H1 (cell line): ENCODE measurements around the gene CALU. TPM values are rescaled to one million over a fixed set of nuclear protein-coding genes. Genes with fewer than 3 reads are reported as not detected.

Source experiments
- CTCF ChIA-PET: fragments of 300-600 bp; sonication (Branson Sonifier 250); formaldehyde crosslinking; loops from one replicate; lab custom pipeline; 2021; ENCODE audit not compliant: partially characterized antibody; lab: Charles Lee
- POLR2A ChIA-PET: fragments of 300-600 bp; sonication (Branson Sonifier 250); formaldehyde crosslinking; loops from one replicate; lab custom pipeline; 2021; ENCODE audit warnings: inconsistent platforms; ENCODE audit not compliant: partially characterized antibody; lab: Charles Lee
- DNase-seq, 2 experiments: peaks; one replicate each; pipeline versions ENCODE4 v3.0.0 to v3.0.0-alpha.2; 2010 to 2022; ENCODE audit warnings: low spot score in 2 of 2, low read depth in 1 of 2, mixed read lengths in 1 of 2
- FAIRE-seq: peaks from 2 replicates; lab custom pipeline; 2011; peaks lifted over from hg19 to GRCh38; lab: Jason Lieb, UNC
- H2AFZ ChIP-seq: 2 replicates; pipeline ENCODE4 v1.8.1; 2012; ENCODE audit warnings: low read length, inconsistent platforms
- H2AK5ac ChIP-seq: 2 replicates; pipeline ENCODE4 v1.6.1; 2013; ENCODE audit warnings: low read depth, low read length
- H2BK120ac ChIP-seq: replicated peaks from 2 replicates; pipeline ENCODE3; 2013; ENCODE audit warnings: low read depth, low read length, inconsistent platforms
- H2BK12ac ChIP-seq: 2 replicates; pipeline ENCODE4 v1.6.1; 2013; ENCODE audit warnings: low read depth, low read length
- H2BK15ac ChIP-seq: 2 replicates; pipeline ENCODE4 v1.6.1; 2013; ENCODE audit warnings: low read length
- H2BK20ac ChIP-seq: 2 replicates; pipeline ENCODE4 v1.6.1; 2013; ENCODE audit warnings: low read length
- H2BK5ac ChIP-seq: 2 replicates; pipeline ENCODE4 v1.6.1; 2013; ENCODE audit warnings: low read depth, low read length
- H3K14ac ChIP-seq: 2 replicates; pipeline ENCODE4 v1.6.1; 2013; ENCODE audit warnings: inconsistent platforms; ENCODE audit not compliant: insufficient read length
- H3K18ac ChIP-seq: 2 replicates; pipeline ENCODE4 v1.6.1; 2013; ENCODE audit warnings: low read length; ENCODE audit errors: extremely low read depth
- H3K23ac ChIP-seq: 2 replicates; pipeline ENCODE4 v1.6.1; 2013; ENCODE audit warnings: inconsistent platforms; ENCODE audit not compliant: insufficient read length
- H3K23me2 ChIP-seq: 2 replicates; pipeline ENCODE4 v1.6.1; 2013; ENCODE audit warnings: low read depth, low read length
- H3K27ac ChIP-seq: 2 replicates; pipeline ENCODE4 v1.6.1; 2011; ENCODE audit warnings: low read depth, low read length, inconsistent platforms
- H3K27me3 ChIP-seq, 4 experiments: replicated peaks in 1 of 4; 1 replicate in 1 of 4; 2 replicates in 3 of 4; pipeline versions ENCODE4 v1.6.1 to v1.8.1; 2011 to 2013; ENCODE audit warnings: low read length in 3 of 4, mild to moderate bottlenecking in 3 of 4, inconsistent platforms in 2 of 4, mixed read lengths in 2 of 4, moderate library complexity in 1 of 4; ENCODE audit not compliant: control insufficient read depth in 3 of 4, insufficient read depth in 3 of 4; ENCODE audit errors: extremely low read depth in 1 of 4
- H3K36me3 ChIP-seq, 4 experiments: 2 replicates each; pipeline versions ENCODE4 v1.6.1 to v1.8.1; 2011 to 2013; ENCODE audit warnings: mild to moderate bottlenecking in 4 of 4, low read length in 3 of 4, moderate library complexity in 2 of 4, control low read depth in 1 of 4, inconsistent platforms in 1 of 4; ENCODE audit not compliant: insufficient read depth in 4 of 4, control insufficient read depth in 2 of 4
- H3K4ac ChIP-seq: replicated peaks from 2 replicates; pipeline ENCODE3; 2013; ENCODE audit warnings: low read length, low read depth, mixed read lengths, inconsistent platforms; ENCODE audit not compliant: insufficient read length
- H3K4me1 ChIP-seq, 4 experiments: replicated peaks in 1 of 4; 1 replicate in 1 of 4; 2 replicates in 3 of 4; pipeline versions ENCODE4 v1.6.1 to v1.8.1; 2011 to 2013; ENCODE audit warnings: low read length in 3 of 4, inconsistent platforms in 2 of 4, mixed read lengths in 1 of 4; ENCODE audit not compliant: insufficient read depth in 4 of 4, control insufficient read depth in 3 of 4
- H3K4me2 ChIP-seq, 2 experiments: 2 replicates each; pipeline versions ENCODE4 v1.6.1 to v1.8.1; 2011 to 2013; ENCODE audit warnings: low read depth in 2 of 2, low read length in 2 of 2, control low read depth in 1 of 2, inconsistent platforms in 1 of 2, mild to moderate bottlenecking in 1 of 2; ENCODE audit not compliant: insufficient read depth in 1 of 2
- H3K4me3 ChIP-seq, 4 experiments: fragments of 200-600, 300-600 bp in 1 of 4; sonication (generic), shearing (Covaris generic), sonication (Bioruptor Twin) in 1 of 4; 2 replicates each; pipeline versions ENCODE4 v1.5.1 to v1.8.1; 2011 to 2016; ENCODE audit warnings: low read length in 4 of 4, low read depth in 3 of 4, control low read depth in 2 of 4, inconsistent platforms in 2 of 4, mild to moderate bottlenecking in 2 of 4, mixed read lengths in 1 of 4, moderate library complexity in 1 of 4; ENCODE audit not compliant: insufficient read depth in 2 of 4; ENCODE audit errors: extremely low read depth in 1 of 4
- H3K56ac ChIP-seq: replicated peaks from 2 replicates; pipeline ENCODE3; 2013; ENCODE audit warnings: low read depth, mild to moderate bottlenecking, mixed read lengths, low read length, inconsistent platforms; ENCODE audit not compliant: insufficient read length
- H3K79me1 ChIP-seq: 2 replicates; pipeline ENCODE4 v1.6.1; 2013; ENCODE audit warnings: low read depth, low read length, control low read depth
- H3K79me2 ChIP-seq, 2 experiments: 2 replicates each; pipeline versions ENCODE4 v1.6.1 to v1.8.1; 2012 to 2013; ENCODE audit warnings: low read length in 2 of 2, mild to moderate bottlenecking in 2 of 2, inconsistent platforms in 1 of 2; ENCODE audit not compliant: insufficient read depth in 2 of 2, control insufficient read depth in 1 of 2
- H3K9ac ChIP-seq, 4 experiments: replicated peaks in 1 of 4; 1 replicate in 1 of 4; 2 replicates in 3 of 4; pipeline versions ENCODE4 v1.6.1 to v1.8.1; 2011 to 2013; ENCODE audit warnings: low read depth in 3 of 4, low read length in 3 of 4, control low read depth in 2 of 4, mild to moderate bottlenecking in 2 of 4, moderate library complexity in 2 of 4, inconsistent platforms in 1 of 4; ENCODE audit errors: extremely low read depth in 1 of 4
- H3K9me3 ChIP-seq, 2 experiments: 2 replicates each; pipeline versions ENCODE4 v1.6.1 to v1.8.1; 2012 to 2013; ENCODE audit warnings: mild to moderate bottlenecking in 2 of 2, moderate library complexity in 2 of 2, control low read depth in 1 of 2, inconsistent platforms in 1 of 2, low read depth in 1 of 2, low read length in 1 of 2, mixed read lengths in 1 of 2; ENCODE audit not compliant: insufficient read depth in 2 of 2
- H4K20me1 ChIP-seq, 2 experiments: replicated peaks in 1 of 2; 2 replicates each; pipeline versions ENCODE3 to v1.8.1; 2011 to 2013; ENCODE audit warnings: inconsistent platforms in 2 of 2, low read length in 2 of 2, mild to moderate bottlenecking in 1 of 2; ENCODE audit not compliant: insufficient read depth in 2 of 2, control insufficient read depth in 1 of 2
- H4K5ac ChIP-seq: 2 replicates; pipeline ENCODE4 v1.6.1; 2013; ENCODE audit warnings: low read length, low read depth, mixed read lengths, inconsistent platforms; ENCODE audit not compliant: insufficient read length
- H4K8ac ChIP-seq: 2 replicates; pipeline ENCODE4 v1.8.0; 2013; ENCODE audit warnings: mild to moderate bottlenecking, moderate library complexity, low read length, inconsistent platforms; ENCODE audit not compliant: insufficient read depth; ENCODE audit errors: extremely low read depth
- H4K91ac ChIP-seq: replicated peaks from 2 replicates; pipeline ENCODE3; 2013; ENCODE audit warnings: low read length, mixed read lengths, inconsistent platforms; ENCODE audit not compliant: insufficient read length
- BACH1 ChIP-seq: IDR thresholded peaks from 2 replicates; pipeline ENCODE4 v1.6.1; 2012; ENCODE audit warnings: low read length, improper control_type of control experiment
- BCL11A ChIP-seq, 2 experiments: IDR thresholded peaks; one replicate each; pipeline ENCODE4 v1.6.1; 2011; ENCODE audit warnings: low read depth in 2 of 2, low read length in 2 of 2, mild to moderate bottlenecking in 2 of 2
- CREB1 ChIP-seq: IDR thresholded peaks from 2 replicates; pipeline ENCODE4 v1.6.1; 2012; ENCODE audit warnings: inconsistent platforms
- HDAC6 ChIP-seq: IDR thresholded peaks from one replicate; pipeline ENCODE4 v1.7.1; 2012; ENCODE audit warnings: low read depth, mild to moderate bottlenecking, inconsistent platforms, low read length, moderate library complexity
- JUN ChIP-seq: IDR thresholded peaks from 2 replicates; pipeline ENCODE4 v1.6.1; 2011; ENCODE audit warnings: low read depth, mild to moderate bottlenecking, improper control_type of control experiment, low read length
- KDM4A ChIP-seq: IDR thresholded peaks from one replicate; pipeline ENCODE4 v1.7.1; 2012; ENCODE audit warnings: low read depth, mild to moderate bottlenecking, moderate library complexity, low read length, inconsistent platforms; ENCODE audit not compliant: severe bottlenecking
- KDM5A ChIP-seq: fragments of 200-600 bp; IDR thresholded peaks from 2 replicates; pipeline ENCODE4 v1.7.1; 2012; ENCODE audit warnings: mild to moderate bottlenecking, low read length, inconsistent platforms, mixed read lengths
- RAD21 ChIP-seq, 2 experiments: IDR thresholded peaks in 1 of 2; conservative IDR thresholded peaks in 1 of 2; 2 replicates each; pipeline ENCODE4 v1.6.1; 2011; ENCODE audit warnings: low read depth in 2 of 2, low read length in 2 of 2, improper control_type of control experiment in 1 of 2, inconsistent platforms in 1 of 2, mild to moderate bottlenecking in 1 of 2, moderate library complexity in 1 of 2
- SIN3A ChIP-seq, 2 experiments: IDR thresholded peaks in 1 of 2; conservative IDR thresholded peaks in 1 of 2; 2 replicates each; pipeline ENCODE4 v1.6.1; 2011 to 2012; ENCODE audit warnings: low read length in 2 of 2, improper control_type of control experiment in 1 of 2, low read depth in 1 of 2, mild to moderate bottlenecking in 1 of 2
- SIRT6 ChIP-seq: IDR thresholded peaks from one replicate; pipeline ENCODE4 v1.7.1; 2012; ENCODE audit warnings: low read length, inconsistent platforms
- SP4 ChIP-seq: IDR thresholded peaks from 2 replicates; pipeline ENCODE4 v1.6.1; 2012; ENCODE audit warnings: low read length, inconsistent platforms
- TAF1 ChIP-seq: IDR thresholded peaks from 2 replicates; pipeline ENCODE4 v1.6.1; 2011; ENCODE audit warnings: mild to moderate bottlenecking, low read depth, low read length
- YY1 ChIP-seq: IDR thresholded peaks from 2 replicates; pipeline ENCODE4 v1.6.1; 2011; ENCODE audit warnings: low read depth, mild to moderate bottlenecking, low read length
- WGBS, 2 experiments: shearing (Covaris generic) in 1 of 2; methylation state at CpG; one replicate each; pipeline versions ENCODE4 v1.1.6 to v1.1.7; 2013 to 2015; ENCODE audit warnings: low lambda C conversion rate in 2 of 2, mixed read lengths in 2 of 2, inconsistent platforms in 1 of 2, low coverage in 1 of 2, missing lambda C conversion rate in 1 of 2; ENCODE audit not compliant: insufficient replicate concordance in 2 of 2, insufficient coverage in 1 of 2, insufficient read length in 1 of 2; ENCODE audit errors: extremely low coverage in 1 of 2, missing lambda C conversion rate in 1 of 2; 5-methylcytosine and 5-hydroxymethylcytosine counted together
- polyA plus RNA-seq, 7 experiments: library from polyadenylated mRNA; depleted of rRNA in 3 of 7; stranded (reverse) in 5 of 7; unstranded in 2 of 7; fragments of >200 nt in 5 of 7; fragments of 200-250 nt in 2 of 7; gene quantifications; 1 replicate in 5 of 7; 2 replicates in 1 of 7; 4 replicates in 1 of 7; pipeline versions ENCODE4 v1.2.1 to v1.2.3, GENCODE V29; 2011 to 2013; ENCODE audit warnings: missing spikeins in 2 of 7, mixed read lengths in 2 of 7
- total RNA-seq: library from RNA; stranded (reverse); fragmentation: NEBNext Ultra II Directional; extraction: Animal tissue kit (Norgen Biotek cat#: 25700); gene quantifications from 2 replicates; pipeline ENCODE4 v1.2.1, GENCODE V29; 2021
- TF ChIP-seq, protein P1 (sequence below): IDR thresholded peaks from 2 replicates; pipeline ENCODE4 v1.6.1; 2011; ENCODE audit warnings: low read depth, mild to moderate bottlenecking, low read length; ENCODE audit not compliant: insufficient read depth

Gene CALU
- total and polyA plus RNA-seq, 2 of the 8 experiments (the other 6 are each of a cell fraction or from before 2014, with no cell fraction given) = 67.2 to 170 TPM

DNA sequence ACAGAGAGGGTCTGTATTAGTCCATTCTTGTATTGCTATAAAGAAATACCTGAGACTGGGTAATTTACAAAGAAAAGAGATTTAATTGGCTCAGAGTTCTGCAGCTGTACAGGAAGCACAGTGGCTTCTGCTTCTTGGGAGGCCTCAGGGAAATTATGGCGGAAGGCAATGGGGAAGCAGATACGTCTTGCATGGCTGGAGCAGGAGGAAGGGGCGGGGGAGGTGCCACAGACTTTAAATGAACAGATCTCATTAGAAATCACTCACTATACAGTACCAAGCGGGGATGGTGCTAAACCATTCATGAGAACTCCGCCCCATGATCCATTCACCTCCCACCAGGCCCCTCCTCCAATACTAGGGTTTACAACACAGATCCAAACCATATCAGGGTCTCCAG, 3.7 kb upstream of the CALU start:
- Histone ChIP-seq H3K23ac (no peak overlapping the region), H3K79me1 (no peaks in the 10 kb centered on the region), H4K91ac (no peak overlapping the region), H3K27me3 (peaks cover 0 to 1% (median 0%) of the 10 kb centered on the region in 4 experiments; a peak in 2 of 7 replicates), H2BK20ac (no peak overlapping the region), H2BK5ac (no peak overlapping the region), H3K56ac (no peak overlapping the region), H3K4ac (no peak overlapping the region), H2BK120ac (no peak overlapping the region), H4K8ac (no peak overlapping the region), H3K23me2 (peaks cover 7% of the 10 kb centered on the region), H4K20me1 (peaks cover 6 to 7% of the 10 kb centered on the region in 2 experiments), H3K4me1 (peaks cover 0 to 2% (median 0%) of the 10 kb centered on the region in 4 experiments; a peak in 2 of 7 replicates), H2AK5ac (no peak overlapping the region), H3K79me2 (peaks cover 11 to 13% of the 10 kb centered on the region in 2 experiments), H3K27ac (no peak overlapping the region), H3K4me2 (no peak overlapping the region), H2AFZ (no peak overlapping the region), H3K18ac (no peak overlapping the region), H3K9ac (no peak overlapping the region), H2BK15ac (no peak overlapping the region), H3K9me3 (no peaks in the 10 kb centered on the region), H3K4me3 (no peak overlapping the region), H3K36me3 (peaks cover 0 to 3% (median 0%) of the 10 kb centered on the region in 4 experiments; a peak in 1 of 8 replicates), H2BK12ac (no peak overlapping the region), H3K14ac (no peak overlapping the region), H4K5ac (no peak overlapping the region)
- FAIRE-seq (no peak), DNase-seq (no peak)
- CTCF ChIA-PET = interaction anchor here (0.9 to 1.6 kb wide), 3 partner anchors 10 to 63 kb away, joined by 3 to 6 read pairs (median 4); partner anchors contain the start of gene GARIN1A
- 91% methylated on average over 5 of the region's 5 CpGs; no CpG with 5 or more reads in 1 of the 2 experiments for WGBS, 2 experiments
- POLR2A ChIA-PET = interaction anchor here (0.7 to 1.0 kb wide), 2 partner anchors 10 to 80 kb away, joined by 3 read pairs; no protein-coding TSS in a partner anchor
- no peak for TF ChIP-seq RAD21 (IDR thresholded peaks at IDR 0.05 in 1 of 2, conservative IDR thresholded peaks at IDR 0.05 in 1 of 2; ENCODE audit: low read depth in 2 of 2, low read length in 2 of 2)
- TF ChIP-seq BACH1 = no peak
- TF ChIP-seq SIN3A (conservative IDR thresholded peaks at IDR 0.05 in 1 of 2, IDR thresholded peaks at IDR 0.05 in 1 of 2; ENCODE audit: low read depth in 1 of 2, low read length in 2 of 2) = no peak
- TF ChIP-seq HDAC6 = no peak
- TF ChIP-seq KDM4A = no peak
- TF ChIP-seq CREB1 = no peak
- TF ChIP-seq SIRT6 = no peak
- TF ChIP-seq, protein P1, sequence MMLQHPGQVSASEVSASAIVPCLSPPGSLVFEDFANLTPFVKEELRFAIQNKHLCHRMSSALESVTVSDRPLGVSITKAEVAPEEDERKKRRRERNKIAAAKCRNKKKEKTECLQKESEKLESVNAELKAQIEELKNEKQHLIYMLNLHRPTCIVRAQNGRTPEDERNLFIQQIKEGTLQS = no peak
- TF ChIP-seq SP4 = no peak
- TF ChIP-seq KDM5A = no peak
- no peak for TF ChIP-seq TAF1
- no peak for TF ChIP-seq JUN
- TF ChIP-seq YY1 = no peak
- TF ChIP-seq BCL11A (IDR thresholded peaks at IDR 0.05; ENCODE audit: low read depth in 2 of 2, low read length in 2 of 2) = no peak
